RPMI8226 (cell line): ENCODE results near the gene TAS2R14.

Source experiments
- DNase-seq: peaks from one replicate; pipeline ENCODE4 v3.0.0-alpha.2; 2015

TAS2R14 gene

GRCh38 chr12:10901427-10901826 is 37.6 kb downstream of the TAS2R14 start:
- DNase-seq, result no peak

DNA sequence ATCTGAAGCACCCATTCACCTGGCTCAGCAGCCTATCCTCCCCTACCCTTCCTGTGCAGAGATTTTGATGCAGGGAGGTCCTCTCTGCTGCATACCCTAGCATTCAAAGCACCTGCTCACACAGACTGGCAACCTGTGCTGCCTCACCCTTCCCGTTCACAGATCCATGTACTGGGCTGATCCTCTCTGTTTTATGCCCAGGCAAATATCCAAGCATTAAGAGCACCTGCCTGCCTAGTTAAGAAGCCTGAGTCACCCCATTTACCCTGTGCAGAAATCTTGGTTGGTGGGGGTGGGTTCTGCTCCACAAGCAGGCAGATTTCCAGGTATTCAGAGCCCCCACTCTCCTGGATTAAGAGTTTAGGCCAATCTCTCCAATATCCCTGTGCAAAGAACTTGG is 38.1 kb downstream of the TAS2R14 start:
- DNase-seq, result no peak

DNA sequence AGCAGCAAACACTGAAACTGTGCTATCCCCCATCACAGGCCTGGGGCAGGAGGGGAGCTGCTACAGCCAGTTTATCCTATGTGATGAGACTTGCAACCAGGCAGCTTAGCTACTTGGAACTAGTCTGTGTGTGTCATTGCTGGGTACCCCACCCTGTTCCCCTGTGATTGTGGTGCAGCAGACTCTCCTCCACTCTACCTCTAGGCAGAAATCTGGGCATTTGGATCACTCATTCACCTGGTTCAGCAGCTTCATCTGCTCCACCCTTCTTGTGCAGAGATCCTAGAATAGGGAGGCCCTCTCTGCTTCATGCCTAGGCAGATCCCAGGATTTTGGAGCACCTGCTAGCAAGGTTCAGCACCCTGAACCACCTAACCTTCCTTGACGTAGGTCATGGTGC is 38.5 kb downstream of the TAS2R14 start:
- no peak for DNase-seq

- no peak for DNase-seq
These were observed 42.2 kb downstream of the TAS2R14 start for GRCh38 chr12:10896854-10897253.

- no peak for DNase-seq
These were observed 47.1 kb downstream of the TAS2R14 start for GRCh38 chr12:10891937-10892336.

GRCh38 chr12:10889226-10889625 is 49.8 kb downstream of the TAS2R14 start:
- no peak for DNase-seq
